ENCODE data around the gene ELMO3. TPM values are rescaled to one million over a fixed set of nuclear protein-coding genes. Genes with fewer than 3 reads are reported as not detected.
A peak's percentile ranks its signal among the peaks of the same experiment; 100 is the strongest.

Gene ELMO3
- total and polyA plus RNA-seq, 2 donors (not counting 1 experiment from before 2014, with no cell fraction given), result 0.33 to 0.36 TPM

DNA sequence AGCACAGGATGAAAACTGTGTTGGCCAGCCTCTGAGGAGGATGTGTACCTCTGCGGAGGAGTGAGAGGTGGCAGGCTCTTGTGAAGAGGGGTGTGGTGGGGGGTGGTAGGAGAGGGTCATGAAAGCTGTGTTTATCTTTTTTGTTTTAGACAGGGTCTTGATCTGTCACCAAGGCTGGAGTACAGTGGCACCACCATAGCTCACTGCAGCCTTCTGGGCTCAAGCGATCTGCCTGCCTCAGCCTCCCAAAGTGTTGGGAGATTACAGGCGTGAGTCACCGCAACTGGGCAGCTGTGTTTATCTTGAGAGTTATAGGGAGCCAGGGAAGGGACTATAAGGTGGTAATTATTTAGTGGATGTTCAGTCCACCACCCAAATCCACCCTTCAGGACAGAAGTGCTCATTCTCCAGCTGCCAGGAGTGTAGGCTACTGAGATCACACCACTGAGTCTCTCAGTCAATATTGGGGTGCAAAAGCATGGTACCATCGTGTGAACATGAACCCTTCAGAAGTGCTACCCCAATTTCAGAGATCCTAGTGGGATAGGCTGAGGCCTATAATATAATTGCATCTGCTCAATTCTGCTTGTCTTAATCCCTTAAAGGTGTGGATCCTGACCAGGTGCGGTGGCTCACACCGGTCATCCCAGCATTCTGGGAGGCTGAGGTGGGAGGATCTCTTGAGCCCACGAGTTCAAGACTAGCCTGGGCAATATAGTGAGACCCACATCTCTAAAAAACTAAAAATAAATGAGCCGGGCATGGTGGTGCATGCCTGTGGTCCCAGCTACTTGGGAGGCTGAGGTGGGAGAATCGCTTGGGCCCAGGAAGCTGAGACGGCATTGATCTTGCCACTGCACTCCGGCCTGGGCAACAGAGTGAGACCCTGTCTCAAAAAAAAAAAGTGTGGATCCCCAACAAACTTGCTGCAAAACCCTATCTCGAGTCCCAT, 8.2 kb upstream of the ELMO3 start:
- Histone ChIP-seq H3K36me3 (ENCODE audit: control insufficient read depth, insufficient read depth, low read length) (peaks cover 16% of the 10 kb centered on the region), H4K20me1 (ENCODE audit: control insufficient read depth, extremely low read depth, insufficient read depth, low read length) (no peaks in the 10 kb centered on the region), H3K4me1 (ENCODE audit: control insufficient read depth, extremely low read depth, insufficient read depth, low read length) (peaks cover 25% of the 10 kb centered on the region), H3K9me3 (ENCODE audit: control insufficient read depth, insufficient read depth, low read depth, low read length) (no peaks in the 10 kb centered on the region), H3K4me3 (replicated peaks in 1 of 4; ENCODE audit: control extremely low read depth in 1 of 4, insufficient read depth in 1 of 4, low read depth in 3 of 4, low read length in 4 of 4) (no peak overlapping the region), H2AFZ (ENCODE audit: low read length) (no peak overlapping the region), H3K79me2 (ENCODE audit: control insufficient read depth, insufficient read depth, low read length) (peaks cover 27% of the 10 kb centered on the region), H3K9ac (ENCODE audit: insufficient read depth, low read length) (no peak overlapping the region), H3K4me2 (ENCODE audit: extremely low read depth, insufficient read depth, low read length) (peak overlapping the region; percentile 23), H3K27me3 (ENCODE audit: control insufficient read depth, insufficient read depth, low read length) (no peaks in the 10 kb centered on the region), H3K27ac (ENCODE audit: insufficient read depth, low read length) (no peak overlapping the region)
- peak; percentile 32 to 63 for DNase-seq (ENCODE audit: low read depth in 2 of 2)
- TF ChIP-seq, protein P1, sequence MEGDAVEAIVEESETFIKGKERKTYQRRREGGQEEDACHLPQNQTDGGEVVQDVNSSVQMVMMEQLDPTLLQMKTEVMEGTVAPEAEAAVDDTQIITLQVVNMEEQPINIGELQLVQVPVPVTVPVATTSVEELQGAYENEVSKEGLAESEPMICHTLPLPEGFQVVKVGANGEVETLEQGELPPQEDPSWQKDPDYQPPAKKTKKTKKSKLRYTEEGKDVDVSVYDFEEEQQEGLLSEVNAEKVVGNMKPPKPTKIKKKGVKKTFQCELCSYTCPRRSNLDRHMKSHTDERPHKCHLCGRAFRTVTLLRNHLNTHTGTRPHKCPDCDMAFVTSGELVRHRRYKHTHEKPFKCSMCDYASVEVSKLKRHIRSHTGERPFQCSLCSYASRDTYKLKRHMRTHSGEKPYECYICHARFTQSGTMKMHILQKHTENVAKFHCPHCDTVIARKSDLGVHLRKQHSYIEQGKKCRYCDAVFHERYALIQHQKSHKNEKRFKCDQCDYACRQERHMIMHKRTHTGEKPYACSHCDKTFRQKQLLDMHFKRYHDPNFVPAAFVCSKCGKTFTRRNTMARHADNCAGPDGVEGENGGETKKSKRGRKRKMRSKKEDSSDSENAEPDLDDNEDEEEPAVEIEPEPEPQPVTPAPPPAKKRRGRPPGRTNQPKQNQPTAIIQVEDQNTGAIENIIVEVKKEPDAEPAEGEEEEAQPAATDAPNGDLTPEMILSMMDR (conservative IDR thresholded peaks at IDR 0.05 in 1 of 2, IDR thresholded peaks at IDR 0.05 in 1 of 2; ENCODE audit: low read depth in 1 of 2, low read length in 2 of 2), result no peak
- TF ChIP-seq EZH2 (IDR thresholded peaks at IDR 0.05; ENCODE audit: low read length, missing control alignments), result no peak

DNA sequence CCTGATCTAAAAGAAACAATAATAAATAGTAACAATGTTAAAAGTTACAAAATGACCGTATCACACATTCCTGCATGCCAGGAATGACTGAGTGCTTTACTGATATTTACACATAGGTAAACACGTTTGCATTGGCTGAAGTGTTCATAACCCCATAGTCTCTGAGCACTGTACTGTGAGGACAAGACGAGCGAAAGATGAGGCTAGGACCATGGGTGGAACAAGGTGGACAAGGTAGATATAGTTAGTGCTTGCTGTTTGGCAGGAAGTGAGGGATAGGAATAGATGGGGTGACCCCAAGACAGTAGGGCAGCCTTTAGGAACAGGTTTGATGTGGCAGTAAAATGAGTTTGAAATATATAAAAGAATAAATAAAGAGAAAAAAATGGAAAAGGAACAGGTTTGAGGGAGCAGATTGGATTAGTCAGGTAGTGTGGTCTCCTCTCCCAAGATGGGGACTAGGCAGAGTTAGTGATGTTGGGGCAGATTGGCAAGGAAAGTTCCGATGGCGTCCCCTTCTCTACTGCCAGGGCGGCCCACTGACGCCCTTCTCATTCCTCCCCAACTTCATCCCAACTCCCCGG, 7.4 kb upstream of the ELMO3 start:
- Histone ChIP-seq H3K36me3 (ENCODE audit: control insufficient read depth, insufficient read depth, low read length) (peaks cover 24% of the 10 kb centered on the region), H3K4me1 (ENCODE audit: control insufficient read depth, extremely low read depth, insufficient read depth, low read length) (peaks cover 22% of the 10 kb centered on the region), H4K20me1 (ENCODE audit: control insufficient read depth, extremely low read depth, insufficient read depth, low read length) (no peaks in the 10 kb centered on the region), H3K9ac (ENCODE audit: insufficient read depth, low read length) (no peak overlapping the region), H3K4me3 (replicated peaks in 1 of 4; ENCODE audit: control extremely low read depth in 1 of 4, insufficient read depth in 1 of 4, low read depth in 3 of 4, low read length in 4 of 4) (peak overlapping the region in 3 of 4 experiments; percentile 29 to 44 (median 40)), H2AFZ (ENCODE audit: low read length) (no peak overlapping the region), H3K27ac (ENCODE audit: insufficient read depth, low read length) (no peak overlapping the region), H3K79me2 (ENCODE audit: control insufficient read depth, insufficient read depth, low read length) (peaks cover 27% of the 10 kb centered on the region), H3K4me2 (ENCODE audit: extremely low read depth, insufficient read depth, low read length) (peak overlapping the region; percentile 58), H3K9me3 (ENCODE audit: control insufficient read depth, insufficient read depth, low read depth, low read length) (no peaks in the 10 kb centered on the region), H3K27me3 (ENCODE audit: control insufficient read depth, insufficient read depth, low read length) (no peaks in the 10 kb centered on the region)
- no peak for DNase-seq (ENCODE audit: low read depth in 2 of 2)
- no peak for TF ChIP-seq EZH2 (IDR thresholded peaks at IDR 0.05; ENCODE audit: low read length, missing control alignments)
- TF ChIP-seq, protein P1 (conservative IDR thresholded peaks at IDR 0.05 in 1 of 2, IDR thresholded peaks at IDR 0.05 in 1 of 2; ENCODE audit: low read depth in 1 of 2, low read length in 2 of 2), result no peak

DNA sequence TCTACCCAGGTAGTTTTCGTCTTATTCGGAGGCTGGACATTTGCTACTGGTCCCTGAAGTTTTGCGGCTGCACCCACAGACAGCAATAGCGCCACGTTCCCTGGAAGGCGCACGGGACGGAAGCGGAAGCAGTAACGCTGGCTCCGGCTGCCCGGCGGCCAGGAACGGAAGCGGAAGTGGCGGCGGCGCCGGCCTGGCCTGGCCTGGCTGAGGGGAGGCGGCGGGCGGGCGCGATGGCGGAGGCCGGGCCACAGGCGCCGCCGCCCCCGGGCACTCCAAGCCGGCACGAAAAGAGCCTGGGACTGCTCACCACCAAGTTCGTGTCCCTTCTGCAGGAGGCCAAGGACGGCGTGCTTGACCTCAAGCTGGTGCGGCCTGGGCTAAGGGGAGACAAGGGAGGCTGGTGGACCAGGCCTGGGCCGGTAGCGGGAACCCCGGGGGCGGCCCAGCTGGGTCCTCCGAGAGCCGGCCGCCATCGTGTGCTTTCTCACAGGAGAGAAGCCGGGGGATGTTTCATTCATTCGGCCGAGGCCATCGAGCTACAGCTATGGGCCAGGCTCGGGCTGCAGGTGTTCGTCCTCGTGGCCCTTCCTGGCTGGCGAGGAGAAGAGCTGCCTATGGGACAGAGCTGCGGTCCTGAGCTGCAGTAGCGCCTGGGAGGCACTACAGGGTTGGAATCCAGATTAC, 6.8 kb upstream of the ELMO3 start, which contains the start of gene E2F4:
Gene E2F4 (plus strand): TSS at position 161 of the 687 bp plus-strand sequence. CDS start 73 bp downstream, at position 234.
- Histone ChIP-seq H3K4me1 (ENCODE audit: control insufficient read depth, extremely low read depth, insufficient read depth, low read length) (peaks cover 19% of the 10 kb centered on the region), H4K20me1 (ENCODE audit: control insufficient read depth, extremely low read depth, insufficient read depth, low read length) (no peaks in the 10 kb centered on the region), H3K27me3 (ENCODE audit: control insufficient read depth, insufficient read depth, low read length) (no peaks in the 10 kb centered on the region), H3K27ac (ENCODE audit: insufficient read depth, low read length) (peak within 1 kb of the TSS; percentile 60), H2AFZ (ENCODE audit: low read length) (no peak within 1 kb of the TSS), H3K4me2 (ENCODE audit: extremely low read depth, insufficient read depth, low read length) (peak within 1 kb of the TSS; percentile 65), H3K4me3 (replicated peaks in 1 of 4; ENCODE audit: control extremely low read depth in 1 of 4, insufficient read depth in 1 of 4, low read depth in 3 of 4, low read length in 4 of 4) (peak within 1 kb of the TSS; percentile 49 to 93 (median 88)), H3K9ac (ENCODE audit: insufficient read depth, low read length) (peak within 1 kb of the TSS; percentile 82), H3K9me3 (ENCODE audit: control insufficient read depth, insufficient read depth, low read depth, low read length) (no peaks in the 10 kb centered on the region), H3K36me3 (ENCODE audit: control insufficient read depth, insufficient read depth, low read length) (peaks cover 24% of the 10 kb centered on the region), H3K79me2 (ENCODE audit: control insufficient read depth, insufficient read depth, low read length) (peaks cover 27% of the 10 kb centered on the region)
- TF ChIP-seq, protein P1 (conservative IDR thresholded peaks at IDR 0.05 in 1 of 2, IDR thresholded peaks at IDR 0.05 in 1 of 2; ENCODE audit: low read depth in 1 of 2, low read length in 2 of 2), result no peak
- TF ChIP-seq EZH2 (IDR thresholded peaks at IDR 0.05; ENCODE audit: low read length, missing control alignments), result no peak
- DNase-seq (ENCODE audit: low read depth in 2 of 2), result peak; percentile 91 to 92

All from fibroblast of lung (primary cell).